SK-N-SH (cell line): ENCODE results near the gene AGBL4. TPM values are rescaled to one million over a fixed set of nuclear protein-coding genes. Genes with fewer than 3 reads are reported as not detected.

Experiments used
- CTCF ChIA-PET: fragments of 300-600, 350-600 bp; formaldehyde crosslinking; extraction: SDS; loops from one replicate; lab custom pipeline; 2021; lab: Yijun Ruan, JAX
- POLR2A ChIA-PET: fragments of 350-600 bp; sonication (Branson Sonifier 250); formaldehyde crosslinking; extraction: SDS; loops from one replicate; lab custom pipeline; 2020; ENCODE audit warnings: antibody characterized with exemption, inconsistent platforms; lab: Yijun Ruan, JAX
- DNase-seq: peaks from one replicate; pipeline ENCODE4 v3.0.0; 2012
- H2AFZ ChIP-seq: fragments of 200-600 bp; sonication (generic); 2 replicates; pipeline ENCODE4 v1.8.1; 2016; ENCODE audit warnings: antibody characterized with exemption, mild to moderate bottlenecking, low read depth
- H3F3A ChIP-seq: fragments of 200-600 bp; sonication (generic); replicated peaks from 2 replicates; pipeline ENCODE3; 2016; ENCODE audit warnings: antibody characterized with exemption, mild to moderate bottlenecking; ENCODE audit not compliant: insufficient read depth
- H3K27ac ChIP-seq, 2 experiments: fragments of 200-500 bp in 1 of 2; fragments of 200-600 bp in 1 of 2; sonication (Bioruptor generic) in 1 of 2; sonication (generic), shearing (Covaris generic) in 1 of 2; 2 replicates each; pipeline versions ENCODE4 v1.5.1 to v1.6.1; 2014 to 2016; ENCODE audit warnings: low read depth in 2 of 2, inconsistent platforms in 1 of 2, low read length in 1 of 2, mild to moderate bottlenecking in 1 of 2, mixed read lengths in 1 of 2
- H3K27me3 ChIP-seq: fragments of 200-600 bp; sonication (generic), shearing (Covaris generic); 2 replicates; pipeline ENCODE4 v1.6.1; 2016; ENCODE audit warnings: mixed run types; ENCODE audit not compliant: insufficient read depth
- H3K36me3 ChIP-seq, 2 experiments: fragments of 200-500 bp in 1 of 2; fragments of 200-600 bp in 1 of 2; sonication (Bioruptor generic) in 1 of 2; sonication (generic) in 1 of 2; replicated peaks in 1 of 2; 2 replicates each; pipeline versions ENCODE3 to v1.5.1; 2014 to 2016; ENCODE audit warnings: low read length in 1 of 2, mild to moderate bottlenecking in 1 of 2; ENCODE audit not compliant: insufficient read depth in 2 of 2, control insufficient read depth in 1 of 2
- H3K4me1 ChIP-seq, 2 experiments: fragments of 200-500 bp in 1 of 2; fragments of 200-600 bp in 1 of 2; sonication (Bioruptor generic) in 1 of 2; sonication (generic), shearing (Covaris generic) in 1 of 2; 2 replicates each; pipeline versions ENCODE4 v1.5.1 to v1.6.1; 2014 to 2016; ENCODE audit warnings: low read depth in 1 of 2, low read length in 1 of 2, mixed run types in 1 of 2; ENCODE audit not compliant: insufficient read depth in 2 of 2, control insufficient read depth in 1 of 2
- H3K4me2 ChIP-seq: fragments of 200-600 bp; sonication (generic), shearing (Covaris generic); 2 replicates; pipeline ENCODE4 v1.6.1; 2017; ENCODE audit warnings: mixed run types
- H3K4me3 ChIP-seq, 2 experiments: fragments of 200-500 bp in 1 of 2; fragments of 200-600 bp in 1 of 2; sonication (Bioruptor generic) in 1 of 2; sonication (generic), shearing (Covaris generic) in 1 of 2; 2 replicates each; pipeline versions ENCODE4 v1.5.1 to v1.8.1; 2014 to 2016; ENCODE audit warnings: low read depth in 2 of 2, inconsistent platforms in 1 of 2, low read length in 1 of 2, mild to moderate bottlenecking in 1 of 2, mixed read lengths in 1 of 2, moderate library complexity in 1 of 2
- H3K79me2 ChIP-seq: fragments of 200-600 bp; sonication (generic); 2 replicates; pipeline ENCODE4 v1.8.1; 2017; ENCODE audit warnings: mild to moderate bottlenecking; ENCODE audit not compliant: insufficient read depth
- H3K9ac ChIP-seq: fragments of 200-600 bp; sonication (generic); 2 replicates; pipeline ENCODE4 v1.6.1; 2017; ENCODE audit warnings: mixed run types
- H3K9me2 ChIP-seq: fragments of 200-600 bp; sonication (generic); 2 replicates; pipeline ENCODE4 v1.6.1; 2017; ENCODE audit warnings: mixed run types
- H3K9me3 ChIP-seq: fragments of 200-600 bp; sonication (generic); 2 replicates; pipeline ENCODE4 v1.6.1; 2017; ENCODE audit warnings: mixed run types, mild to moderate bottlenecking, moderate library complexity
- H4K20me1 ChIP-seq: fragments of 200-600 bp; sonication (generic); 2 replicates; pipeline ENCODE4 v1.6.1; 2017; ENCODE audit warnings: mild to moderate bottlenecking, mixed run types; ENCODE audit not compliant: insufficient read depth
- CHD2 ChIP-seq: fragments of 150-350 bp; IDR thresholded peaks from 2 replicates; pipeline ENCODE4 v1.6.1; 2018; ENCODE audit warnings: low read length; ENCODE audit not compliant: partially characterized antibody
- CTCF ChIP-seq: fragments of 200-600 bp; sonication (generic); IDR thresholded peaks from 2 replicates; pipeline ENCODE4 v1.6.1; 2017; ENCODE audit warnings: antibody characterized with exemption, mild to moderate bottlenecking, moderate library complexity
- ELF1 ChIP-seq: IDR thresholded peaks from 2 replicates; pipeline ENCODE4 v1.4.0; 2012
- EZH2phosphoT487 ChIP-seq: fragments of 200-600 bp; sonication (generic); IDR thresholded peaks from 2 replicates; pipeline ENCODE4 v1.6.1; 2017; ENCODE audit warnings: low read depth, mixed run types, mild to moderate bottlenecking, antibody characterized with exemption, moderate library complexity, borderline replicate concordance
- FOXJ3 ChIP-seq: sonication (generic); formaldehyde crosslinking; IDR thresholded peaks from 2 replicates; pipeline ENCODE4 v1.5.1; 2020; ENCODE audit warnings: mild to moderate bottlenecking, missing genetic modification reagents
- FOXM1 ChIP-seq: IDR thresholded peaks from 2 replicates; pipeline ENCODE4 v1.4.0; 2012; ENCODE audit warnings: low read depth, mild to moderate bottlenecking
- GATA2 ChIP-seq: sonication (generic); formaldehyde crosslinking; IDR thresholded peaks from 2 replicates; pipeline ENCODE4 v1.5.0; 2020; ENCODE audit warnings: mild to moderate bottlenecking, missing genetic modification reagents
- JUND ChIP-seq: IDR thresholded peaks from 2 replicates; pipeline ENCODE4 v1.4.0; 2012
- NRF1 ChIP-seq: IDR thresholded peaks from 2 replicates; pipeline ENCODE4 v1.6.1; 2012; ENCODE audit warnings: low read depth, mild to moderate bottlenecking, low read length
- RAD21 ChIP-seq: IDR thresholded peaks from 2 replicates; pipeline ENCODE4 v1.6.1; 2012; ENCODE audit warnings: mild to moderate bottlenecking, low read length
- REST ChIP-seq: IDR thresholded peaks from 2 replicates; pipeline ENCODE4 v1.6.1; 2012; ENCODE audit warnings: mild to moderate bottlenecking, low read depth, low read length, moderate library complexity
- RXRA ChIP-seq: IDR thresholded peaks from 2 replicates; pipeline ENCODE4 v1.4.0; 2012; ENCODE audit warnings: low read depth, mild to moderate bottlenecking, borderline replicate concordance
- SIN3A ChIP-seq: IDR thresholded peaks from 2 replicates; pipeline ENCODE4 v1.6.1; 2012; ENCODE audit warnings: low read depth, mild to moderate bottlenecking, low read length, moderate library complexity, borderline replicate concordance
- SMC3 ChIP-seq: IDR thresholded peaks from 2 replicates; pipeline ENCODE4 v1.6.1; 2012; ENCODE audit warnings: low read depth, low read length, improper control_type of control experiment
- TAF1 ChIP-seq: IDR thresholded peaks from 2 replicates; pipeline ENCODE4 v1.6.1; 2012; ENCODE audit warnings: low read depth, mild to moderate bottlenecking, low read length, moderate library complexity, borderline replicate concordance
- USF2 ChIP-seq: fragments of 150-350 bp; IDR thresholded peaks from 2 replicates; pipeline ENCODE4 v1.6.1; 2017; ENCODE audit warnings: antibody characterized with exemption, low read length, low read depth, borderline replicate concordance
- ZBTB33 ChIP-seq: IDR thresholded peaks from 2 replicates; pipeline ENCODE4 v1.4.0; 2012; ENCODE audit warnings: low read depth, borderline replicate concordance
- WGBS: methylation state at CpG from one replicate; pipeline ENCODE4 v1.1.6; 2017; ENCODE audit warnings: low lambda C conversion rate; 5-methylcytosine and 5-hydroxymethylcytosine counted together
- polyA plus RNA-seq, 3 experiments: library from polyadenylated mRNA; depleted of rRNA; stranded (reverse); fragments of >200 nt; gene quantifications; 2 replicates each; pipeline ENCODE4 v1.2.3, GENCODE V29; 2012

Gene AGBL4
- polyA plus RNA-seq, 1 of the 3 experiments (the other 2 are of a cell fraction), result 0.07 TPM

- ChIA-PET CTCF (interaction anchor here (1.0 to 1.8 kb wide), 2 partner anchors 21 to 28 kb away, joined by 3 to 10 read pairs; no protein-coding TSS in a partner anchor), POLR2A (no interaction called here)
These were observed 1373.9 kb downstream of the AGBL4 start for GRCh38 chr1:48649880-48650279.

GRCh38 chr1:48645883-48646282, 1377.9 kb downstream of the AGBL4 start:
- POLR2A ChIA-PET, result no interaction called here
- peaks cover 0 to 9% of the 10 kb centered on the region in 2 experiments; a peak in 1 of 4 replicates for H3K4me1 ChIP-seq
- no peaks in the 10 kb centered on the region for H3K79me2 ChIP-seq
- DNase-seq, result no peak
- H3K9ac ChIP-seq, result no peak overlapping the region
- no peak overlapping the region for H3K27ac ChIP-seq
- no peak overlapping the region for H3K4me2 ChIP-seq
- no peaks in the 10 kb centered on the region for H3F3A ChIP-seq
- no peaks in the 10 kb centered on the region for H3K36me3 ChIP-seq
- CTCF ChIA-PET, result interaction anchor here (1.0 to 1.6 kb wide), 3 partner anchors 12 to 1702 kb away, joined by 3 read pairs; no protein-coding TSS in a partner anchor
- no peak overlapping the region for H2AFZ ChIP-seq
- no peaks in the 10 kb centered on the region for H3K9me3 ChIP-seq
- WGBS, result 41% methylated on average over 4 of the region's 4 CpGs
- H3K4me3 ChIP-seq, result no peak overlapping the region
- no peaks in the 10 kb centered on the region for H4K20me1 ChIP-seq
- H3K9me2 ChIP-seq, result no peaks in the 10 kb centered on the region
- H3K27me3 ChIP-seq, result no peaks in the 10 kb centered on the region
- TF ChIP-seq JUND, result no peak
- no peak for TF ChIP-seq SMC3
- no peak for TF ChIP-seq ZBTB33
- no peak for TF ChIP-seq TAF1
- TF ChIP-seq FOXM1, result no peak
- TF ChIP-seq REST, result no peak
- no peak for TF ChIP-seq USF2
- TF ChIP-seq GATA2 (CRISPR knock-in tag), result no peak
- no peak for TF ChIP-seq NRF1
- TF ChIP-seq SIN3A, result no peak
- no peak for TF ChIP-seq ELF1

More at GRCh38 chr1:48649880-48650279, 1373.9 kb downstream of the AGBL4 start:
- Histone ChIP-seq H3K4me3 (no peak overlapping the region), H3K27ac (no peak overlapping the region), H4K20me1 (no peaks in the 10 kb centered on the region), H2AFZ (no peak overlapping the region), H3K4me1 (peaks cover 0 to 23% of the 10 kb centered on the region in 2 experiments; a peak in 2 of 4 replicates), H3K9me2 (no peaks in the 10 kb centered on the region), H3K9me3 (no peaks in the 10 kb centered on the region), H3K27me3 (no peaks in the 10 kb centered on the region), H3K9ac (no peak overlapping the region), H3F3A (no peaks in the 10 kb centered on the region), H3K4me2 (no peak overlapping the region), H3K79me2 (no peaks in the 10 kb centered on the region), H3K36me3 (no peaks in the 10 kb centered on the region)
- no peak for DNase-seq
- TF ChIP-seq EZH2phosphoT487 (no peak), RXRA (no peak), FOXJ3 (CRISPR knock-in tag) (no peak), TAF1 (no peak), RAD21 (no peak), CHD2 (no peak), CTCF (no peak)
- 88% methylated on average over 3 of the region's 3 CpGs for WGBS
